Left cardiac atrium (tissue), 2 donors: ENCODE measurements around the gene IRF2BP2. TPM values are rescaled to one million over a fixed set of nuclear protein-coding genes. Genes with fewer than 3 reads are reported as not detected.

Experiments
- total RNA-seq, 2 donors: library from RNA; stranded (reverse); fragmentation: NEBNext Ultra II Directional; extraction: Animal tissue kit (Norgen Biotek cat#: 25700); gene quantifications; one replicate each; pipeline ENCODE4 v1.2.1, GENCODE V29; 2021
- donor health status: DM: no; HTN: yes; CAD: no; lungs with severe emphysema.
- donor health status: DM: yes; HTN: yes; CAD: no.

Gene IRF2BP2
- total RNA-seq, 2 donors from 2014 or later = 98.0 to 100 TPM

Other genes starting within 250 kb of the IRF2BP2 start
- 10 to 100 TPM; 30.8 to 37.8 TPM for gene COA6, start 236.7 kb downstream of the IRF2BP2 start, total RNA-seq
- 10 to 100 TPM in 1 of 2 donors, 1 to 10 TPM in 1; 9.6 to 10.1 TPM for gene TARBP1, start 131.0 kb downstream of the IRF2BP2 start, total RNA-seq